Ascending aorta (tissue), 2 donors: Measurements from ENCODE around the gene TUT1. TPM values are rescaled to one million over a fixed set of nuclear protein-coding genes. Genes with fewer than 3 reads are reported as not detected.
"Not testable (repeated sequence)": the region's sequence is repeated elsewhere in the genome, so short reads cannot be mapped to it uniquely, and the experiment has no call there.

ENCODE experiments used
- DNase-seq, 2 donors: peaks; one replicate each; pipeline ENCODE4 v3.0.0-alpha.2; 2019; ENCODE audit warnings: low spot score in 2 of 2
- H3K27ac ChIP-seq, 2 donors: fragments of 200-600 bp; sonication (generic); one replicate each; pipeline ENCODE4 v1.5.1; 2016 to 2017; ENCODE audit warnings: mild to moderate bottlenecking in 1 of 2
- H3K27me3 ChIP-seq: fragments of 200-600 bp; sonication (generic); one replicate; pipeline ENCODE4 v1.5.1; 2017
- H3K36me3 ChIP-seq, 2 donors: fragments of 200-600 bp; sonication (generic); one replicate each; pipeline ENCODE4 v1.5.1; 2016
- H3K4me1 ChIP-seq, 2 donors: fragments of 200-600 bp; sonication (generic); one replicate each; pipeline ENCODE4 v1.5.1; 2016 to 2017; ENCODE audit warnings: mild to moderate bottlenecking in 1 of 2
- H3K4me3 ChIP-seq, 2 donors: fragments of 200-600 bp; sonication (generic); one replicate each; pipeline ENCODE4 v1.5.1; 2016 to 2017; ENCODE audit warnings: mild to moderate bottlenecking in 1 of 2
- H3K9me3 ChIP-seq, 2 donors: fragments of 200-600 bp; sonication (generic); one replicate each; pipeline ENCODE4 v1.5.1; 2016
- CTCF ChIP-seq, 3 experiments: fragments of 200-600 bp in 2 of 3; fragments of 450-650 bp in 1 of 3; sonication (generic) in 2 of 3; IDR thresholded peaks; one replicate each; pipeline ENCODE4 v1.5.1; 2016 to 2019; ENCODE audit warnings: antibody characterized with exemption in 3 of 3, mild to moderate bottlenecking in 1 of 3, moderate library complexity in 1 of 3
- intact Hi-C: fragments of 100-400 bp; cut with DNase I; formaldehyde crosslinking; loops from one replicate; pipeline ENCODE4 v1.15.1; 2023
- total RNA-seq: library from RNA; depleted of rRNA; stranded (reverse); fragments of >200 nt; gene quantifications from one replicate; pipeline ENCODE4 v1.1.0, GENCODE V29; 2016

Gene TUT1
- total RNA-seq, 1 donor from 2014 or later = 18.4 TPM

- TF ChIP-seq CTCF (IDR thresholded peaks at IDR 0.05) = no peak
- no peaks in the 10 kb centered on the region for H3K27me3 ChIP-seq
- H3K36me3 ChIP-seq = peaks cover 11 to 12% of the 10 kb centered on the region in 2 donors
- peak overlapping the region; percentile 94 to 96 for H3K27ac ChIP-seq
- DNase-seq = no peak
- no peak overlapping the region for H3K4me3 ChIP-seq
- peaks cover 39 to 70% of the 10 kb centered on the region in 2 donors for H3K4me1 ChIP-seq
- no peaks in the 10 kb centered on the region for H3K9me3 ChIP-seq
- intact Hi-C loops = no loop called here
Observed at GRCh38 chr11:62554387-62555167, 36.7 kb downstream of the TUT1 start.

- TF ChIP-seq CTCF (IDR thresholded peaks at IDR 0.05) = no peak
- H3K27ac ChIP-seq = peak overlapping the region; percentile 94 to 96
- H3K27me3 ChIP-seq = no peaks in the 10 kb centered on the region
- H3K4me3 ChIP-seq = peak overlapping the region; percentile 40 to 55
- peaks cover 39 to 76% of the 10 kb centered on the region in 2 donors for H3K4me1 ChIP-seq
- no peak for DNase-seq
- no peaks in the 10 kb centered on the region for H3K9me3 ChIP-seq
- peaks cover 4 to 6% of the 10 kb centered on the region in 2 donors for H3K36me3 ChIP-seq
- intact Hi-C loops = no loop called here
Observed at GRCh38 chr11:62553839-62554361, 37.4 kb downstream of the TUT1 start.

GRCh38 chr11:62553080-62553838, 38.1 kb downstream of the TUT1 start:
- Histone ChIP-seq H3K4me3 (peak overlapping the region; percentile 40 to 55), H3K27me3 (no peaks in the 10 kb centered on the region), H3K9me3 (no peaks in the 10 kb centered on the region), H3K4me1 (peaks cover 40 to 82% of the 10 kb centered on the region in 2 donors), H3K36me3 (no peaks in the 10 kb centered on the region), H3K27ac (peak overlapping the region; percentile 94 to 96)
- intact Hi-C loops = no loop called here
- TF ChIP-seq CTCF (IDR thresholded peaks at IDR 0.05) = no peak
- peak; percentile 75 to 95 for DNase-seq

GRCh38 chr11:62552485-62553079, 38.7 kb downstream of the TUT1 start:
- no peak for TF ChIP-seq CTCF (IDR thresholded peaks at IDR 0.05)
- peaks cover 41 to 86% of the 10 kb centered on the region in 2 donors for H3K4me1 ChIP-seq
- DNase-seq = no peak
- peak overlapping the region; percentile 94 to 96 for H3K27ac ChIP-seq
- intact Hi-C loops = no loop called here
- H3K36me3 ChIP-seq = no peaks in the 10 kb centered on the region
- H3K9me3 ChIP-seq = no peaks in the 10 kb centered on the region
- H3K27me3 ChIP-seq = no peaks in the 10 kb centered on the region
- H3K4me3 ChIP-seq = peak overlapping the region; percentile 40 to 55

GRCh38 chr11:62550478-62550877, 40.8 kb downstream of the TUT1 start:
- H3K36me3 ChIP-seq, H3K27me3 ChIP-seq, H3K9me3 ChIP-seq, DNase-seq, intact Hi-C loops, H3K4me3 ChIP-seq: not testable (repeated sequence)
- peaks cover 28 to 69% of the 10 kb centered on the region in 2 donors for H3K4me1 ChIP-seq
- peak overlapping the region; percentile 94 to 96 for H3K27ac ChIP-seq
